ENCODE results near the gene INTS1. TPM values are rescaled to one million over a fixed set of nuclear protein-coding genes. Genes with fewer than 3 reads are reported as not detected.

The INTS1 gene
- polyA plus RNA-seq, 1 donor from 2014 or later = 21.1 TPM

GRCh38 chr7:1475393-1475792 lies 28.8 kb downstream of the INTS1 start:
- Histone ChIP-seq H3K27me3 (ENCODE audit: insufficient read depth, low read depth, low read length) (no peaks in the 10 kb centered on the region), H3K27ac (ENCODE audit: low read length) (no peak overlapping the region), H4K20me1 (ENCODE audit: insufficient read depth) (no peaks in the 10 kb centered on the region), H2AFZ (ENCODE audit: low read depth, low read length) (no peak overlapping the region), H3K4me2 (ENCODE audit: low read length) (no peak overlapping the region), H3K36me3 (ENCODE audit: insufficient read depth, low read length) (no peaks in the 10 kb centered on the region), H3K4me3 (ENCODE audit: low read length) (no peak overlapping the region), H3F3A (ENCODE audit: insufficient read depth, low read length, poor library complexity, severe bottlenecking) (no peaks in the 10 kb centered on the region), H3K9me3 (ENCODE audit: low read length) (no peaks in the 10 kb centered on the region), H3K9ac (ENCODE audit: low read length) (no peak overlapping the region), H3K9me2 (ENCODE audit: insufficient read depth, low read length) (no peaks in the 10 kb centered on the region), H3K79me2 (replicated peaks; ENCODE audit: insufficient read depth, low read length) (no peaks in the 10 kb centered on the region)
- TF ChIP-seq EZH2 (IDR thresholded peaks at IDR 0.05; ENCODE audit: borderline replicate concordance, insufficient read depth, low read length, poor library complexity, severe bottlenecking) (no peak), SMC3 (conservative IDR thresholded peaks at IDR 0.05; ENCODE audit: poor library complexity) (no peak), MXI1 (conservative IDR thresholded peaks at IDR 0.05; ENCODE audit: poor library complexity, severe bottlenecking) (no peak), REST (IDR thresholded peaks at IDR 0.05; ENCODE audit: borderline replicate concordance) (no peak)

DNA sequence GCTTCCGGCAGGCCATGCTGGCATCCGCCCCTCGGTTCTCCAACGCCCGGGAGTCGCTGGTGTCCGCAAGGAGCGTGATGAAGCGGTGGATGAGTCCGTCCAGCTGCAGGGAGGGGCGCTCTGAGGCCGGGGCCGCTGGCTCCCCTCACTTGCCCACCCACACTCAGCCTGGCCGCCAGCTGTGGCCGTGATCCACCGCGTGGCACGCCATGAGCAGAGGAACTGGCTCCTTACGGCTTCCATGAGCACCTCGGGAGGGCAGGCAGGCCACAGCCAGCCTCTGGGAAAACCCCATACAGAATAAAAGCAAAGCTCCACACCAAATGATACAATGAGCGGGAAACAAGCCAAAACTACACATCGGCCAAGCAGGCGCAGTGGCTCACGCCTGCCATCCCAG lies 29.5 kb downstream of the INTS1 start:
- Histone ChIP-seq H3K36me3 (ENCODE audit: insufficient read depth, low read length) (no peaks in the 10 kb centered on the region), H2AFZ (ENCODE audit: low read depth, low read length) (no peak overlapping the region), H3K27me3 (ENCODE audit: insufficient read depth, low read depth, low read length) (no peaks in the 10 kb centered on the region), H4K20me1 (ENCODE audit: insufficient read depth) (no peaks in the 10 kb centered on the region), H3K4me3 (ENCODE audit: low read length) (no peak overlapping the region), H3K27ac (ENCODE audit: low read length) (no peak overlapping the region), H3K9me3 (ENCODE audit: low read length) (no peaks in the 10 kb centered on the region), H3K9ac (ENCODE audit: low read length) (no peak overlapping the region), H3K79me2 (replicated peaks; ENCODE audit: insufficient read depth, low read length) (no peaks in the 10 kb centered on the region), H3F3A (ENCODE audit: insufficient read depth, low read length, poor library complexity, severe bottlenecking) (no peaks in the 10 kb centered on the region), H3K9me2 (ENCODE audit: insufficient read depth, low read length) (no peaks in the 10 kb centered on the region), H3K4me2 (ENCODE audit: low read length) (no peak overlapping the region)
- TF ChIP-seq MXI1 (conservative IDR thresholded peaks at IDR 0.05; ENCODE audit: poor library complexity, severe bottlenecking) (no peak), REST (IDR thresholded peaks at IDR 0.05; ENCODE audit: borderline replicate concordance) (no peak)
- TF ChIP-seq, protein P1, sequence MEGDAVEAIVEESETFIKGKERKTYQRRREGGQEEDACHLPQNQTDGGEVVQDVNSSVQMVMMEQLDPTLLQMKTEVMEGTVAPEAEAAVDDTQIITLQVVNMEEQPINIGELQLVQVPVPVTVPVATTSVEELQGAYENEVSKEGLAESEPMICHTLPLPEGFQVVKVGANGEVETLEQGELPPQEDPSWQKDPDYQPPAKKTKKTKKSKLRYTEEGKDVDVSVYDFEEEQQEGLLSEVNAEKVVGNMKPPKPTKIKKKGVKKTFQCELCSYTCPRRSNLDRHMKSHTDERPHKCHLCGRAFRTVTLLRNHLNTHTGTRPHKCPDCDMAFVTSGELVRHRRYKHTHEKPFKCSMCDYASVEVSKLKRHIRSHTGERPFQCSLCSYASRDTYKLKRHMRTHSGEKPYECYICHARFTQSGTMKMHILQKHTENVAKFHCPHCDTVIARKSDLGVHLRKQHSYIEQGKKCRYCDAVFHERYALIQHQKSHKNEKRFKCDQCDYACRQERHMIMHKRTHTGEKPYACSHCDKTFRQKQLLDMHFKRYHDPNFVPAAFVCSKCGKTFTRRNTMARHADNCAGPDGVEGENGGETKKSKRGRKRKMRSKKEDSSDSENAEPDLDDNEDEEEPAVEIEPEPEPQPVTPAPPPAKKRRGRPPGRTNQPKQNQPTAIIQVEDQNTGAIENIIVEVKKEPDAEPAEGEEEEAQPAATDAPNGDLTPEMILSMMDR (IDR thresholded peaks at IDR 0.05; ENCODE audit: poor library complexity, severe bottlenecking) = no peak
